GM12891 (cell line): ENCODE data around the gene CCT6B.

Experiments
- POLR2A ChIP-seq: IDR thresholded peaks from 2 replicates; pipeline ENCODE4 v1.6.1; 2011; ENCODE audit warnings: low read depth, low read length, control low read depth
- POLR2AphosphoS5 ChIP-seq: IDR thresholded peaks from 2 replicates; pipeline ENCODE4 v1.6.1; 2011; ENCODE audit warnings: low read depth, low read length, control low read depth

DNA sequence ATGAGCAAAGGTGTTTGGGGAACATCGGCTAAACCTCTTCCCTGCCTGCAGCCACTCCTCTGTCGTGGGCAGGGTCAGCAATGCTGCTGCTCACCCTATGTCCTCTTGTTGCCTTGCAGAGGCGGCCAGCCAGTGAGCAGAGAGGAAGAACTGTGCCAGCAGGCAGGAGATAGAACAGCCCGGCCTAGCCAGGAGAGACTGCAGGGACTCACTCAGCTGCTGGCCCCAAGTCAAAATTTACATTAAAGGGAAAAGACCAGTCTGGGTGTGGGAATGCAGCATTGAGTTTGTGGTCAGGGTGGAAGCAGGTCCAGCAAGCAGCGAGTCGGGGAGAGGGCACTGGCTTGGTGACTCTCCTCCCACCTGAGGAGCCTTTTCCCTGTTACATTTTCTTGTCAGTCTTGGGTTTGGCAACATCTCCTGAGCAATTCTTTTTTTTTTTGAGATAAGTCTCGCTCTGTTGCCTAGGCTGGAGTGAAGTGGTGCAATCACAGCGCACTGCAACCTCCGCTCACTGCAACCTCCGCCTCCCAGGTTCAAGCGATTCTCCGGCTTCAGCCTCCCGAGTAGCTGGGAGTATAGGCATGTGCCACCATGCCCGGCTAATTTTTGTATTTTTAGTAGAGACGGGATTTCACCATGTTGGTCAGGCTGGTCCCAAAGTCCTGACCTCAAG, 41.8 kb upstream of the CCT6B start:
- no peak for TF ChIP-seq POLR2A
- no peak for TF ChIP-seq POLR2AphosphoS5
